Stimulated activated naive CD8-positive, alpha-beta T cell treated with anti-CD3 and anti-CD28 coated beads, Interleukin-15, Interleukin-2, amounts not matched to agents 100 ng/mL and 50 ng/mL, for 24 hours (primary cell): ENCODE data around the gene SH2D4B.

ENCODE experiments used
- H3K27ac Mint-ChIP-seq: one replicate; pipeline ENCODE4 v1.8.0; 2021; ENCODE audit warnings: mild to moderate bottlenecking, mixed read lengths
- H3K27me3 Mint-ChIP-seq: one replicate; pipeline ENCODE4 v1.8.0; 2021; ENCODE audit warnings: mixed read lengths
- H3K36me3 Mint-ChIP-seq: one replicate; pipeline ENCODE4 v1.8.0; 2021; ENCODE audit warnings: low read depth, mixed read lengths
- H3K4me1 Mint-ChIP-seq: one replicate; pipeline ENCODE4 v1.8.0; 2021; ENCODE audit warnings: low read depth, mixed read lengths
- H3K4me3 Mint-ChIP-seq: one replicate; pipeline ENCODE4 v1.8.0; 2021; ENCODE audit warnings: mild to moderate bottlenecking, mixed read lengths
- H3K9me3 Mint-ChIP-seq: one replicate; pipeline ENCODE4 v1.8.0; 2021; ENCODE audit warnings: mixed read lengths

The SH2D4B gene

DNA sequence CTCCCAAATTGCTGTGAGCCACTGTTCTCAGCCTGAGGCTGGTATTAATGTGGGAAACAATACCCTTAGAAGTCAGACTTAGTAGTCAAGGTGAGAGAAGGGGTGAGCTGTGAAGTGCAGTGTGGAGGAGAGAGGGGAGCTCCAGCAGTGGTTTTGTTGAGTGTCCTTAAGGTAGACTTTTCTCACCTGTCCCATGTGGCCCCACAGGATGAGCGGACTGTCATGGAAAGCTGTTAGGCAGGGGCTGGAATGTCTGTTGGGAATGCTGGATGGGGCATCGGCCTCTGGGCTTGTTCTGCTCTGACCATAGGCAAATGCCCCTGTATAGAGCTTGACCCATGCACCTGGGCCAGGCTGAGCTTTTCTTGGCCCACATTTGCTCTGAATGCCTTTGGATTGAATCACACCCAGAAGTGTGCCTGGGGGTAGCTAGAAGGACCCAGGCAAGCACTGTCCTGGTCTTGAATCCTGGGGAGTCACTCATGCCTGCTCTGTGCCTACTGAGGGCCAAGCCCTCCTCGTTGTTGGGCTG lies 36.3 kb upstream of the SH2D4B start:
- peaks cover 93% of the 10 kb centered on the region for H3K4me1 Mint-ChIP-seq
- H3K27me3 Mint-ChIP-seq = no peaks in the 10 kb centered on the region
- peak overlapping the region; percentile 95 for H3K27ac Mint-ChIP-seq
- no peaks in the 10 kb centered on the region for H3K9me3 Mint-ChIP-seq
- H3K36me3 Mint-ChIP-seq = peaks cover 12% of the 10 kb centered on the region
- no peak overlapping the region for H3K4me3 Mint-ChIP-seq

- peaks cover 7% of the 10 kb centered on the region for H3K36me3 Mint-ChIP-seq
- H3K9me3 Mint-ChIP-seq = no peaks in the 10 kb centered on the region
- peak overlapping the region; percentile 95 for H3K27ac Mint-ChIP-seq
- peaks cover 88% of the 10 kb centered on the region for H3K4me1 Mint-ChIP-seq
- peak overlapping the region; percentile 12 for H3K4me3 Mint-ChIP-seq
- H3K27me3 Mint-ChIP-seq = no peaks in the 10 kb centered on the region
These were observed 35.7 kb upstream of the SH2D4B start for GRCh38 chr10:80501913-80502521.

DNA sequence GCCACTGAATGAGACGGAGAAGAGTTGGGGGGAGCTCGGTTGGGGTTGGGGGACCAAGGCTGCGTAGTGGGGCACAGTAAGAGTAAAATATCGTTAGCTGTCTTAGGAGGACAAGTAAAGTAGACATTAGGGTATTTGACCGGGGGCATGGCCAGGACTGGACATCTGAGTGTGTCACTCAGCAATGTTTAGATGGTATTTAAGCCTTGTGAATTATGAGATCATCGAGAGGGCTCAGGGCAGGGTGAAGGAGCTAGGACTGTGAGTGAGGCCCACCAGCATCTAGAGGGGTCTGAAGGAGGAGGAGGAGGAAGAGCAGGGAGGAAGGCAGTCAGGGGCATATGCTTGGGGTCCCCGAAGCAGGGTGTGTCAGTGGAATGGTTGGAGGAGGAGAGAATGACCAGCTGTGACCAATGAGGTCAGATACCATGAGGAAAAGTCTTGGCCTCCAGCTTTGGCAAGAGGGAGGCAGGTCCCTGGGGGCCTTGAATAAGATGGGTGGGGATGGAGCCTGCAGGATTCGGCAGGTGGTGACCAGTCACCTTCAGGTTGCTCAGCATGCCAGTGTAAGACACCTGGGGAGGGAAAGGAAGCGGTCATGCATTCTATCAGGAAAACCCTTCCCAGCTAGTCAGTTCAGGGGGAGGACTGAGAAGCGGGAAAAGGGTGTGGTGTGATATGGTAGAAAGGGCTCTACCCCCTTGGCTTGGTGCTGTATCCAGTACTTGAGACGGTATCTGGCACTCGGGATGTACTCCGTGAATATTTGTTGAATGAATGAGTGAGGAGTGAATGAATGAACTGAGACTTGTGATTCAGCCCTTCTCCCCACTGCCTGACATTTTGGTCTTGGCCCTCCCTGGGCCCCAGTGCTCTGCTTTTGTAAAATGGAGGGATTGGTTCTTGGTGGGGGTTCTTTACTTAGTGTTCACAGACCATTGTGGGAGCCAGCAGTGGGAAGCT lies 34.8 kb upstream of the SH2D4B start:
- peak overlapping the region; percentile 35 for H3K4me3 Mint-ChIP-seq
- peaks cover 9% of the 10 kb centered on the region for H3K36me3 Mint-ChIP-seq
- H3K4me1 Mint-ChIP-seq = peaks cover 79% of the 10 kb centered on the region
- H3K9me3 Mint-ChIP-seq = no peaks in the 10 kb centered on the region
- peak overlapping the region; percentile 95 for H3K27ac Mint-ChIP-seq
- H3K27me3 Mint-ChIP-seq = no peaks in the 10 kb centered on the region

- Mint-ChIP-seq H3K4me1 (peaks cover 71% of the 10 kb centered on the region), H3K36me3 (peaks cover 14% of the 10 kb centered on the region), H3K27me3 (no peaks in the 10 kb centered on the region), H3K9me3 (no peaks in the 10 kb centered on the region), H3K27ac (peak overlapping the region; percentile 95), H3K4me3 (peak overlapping the region; percentile 35)
These were observed 34.0 kb upstream of the SH2D4B start for GRCh38 chr10:80503584-80504157.

DNA sequence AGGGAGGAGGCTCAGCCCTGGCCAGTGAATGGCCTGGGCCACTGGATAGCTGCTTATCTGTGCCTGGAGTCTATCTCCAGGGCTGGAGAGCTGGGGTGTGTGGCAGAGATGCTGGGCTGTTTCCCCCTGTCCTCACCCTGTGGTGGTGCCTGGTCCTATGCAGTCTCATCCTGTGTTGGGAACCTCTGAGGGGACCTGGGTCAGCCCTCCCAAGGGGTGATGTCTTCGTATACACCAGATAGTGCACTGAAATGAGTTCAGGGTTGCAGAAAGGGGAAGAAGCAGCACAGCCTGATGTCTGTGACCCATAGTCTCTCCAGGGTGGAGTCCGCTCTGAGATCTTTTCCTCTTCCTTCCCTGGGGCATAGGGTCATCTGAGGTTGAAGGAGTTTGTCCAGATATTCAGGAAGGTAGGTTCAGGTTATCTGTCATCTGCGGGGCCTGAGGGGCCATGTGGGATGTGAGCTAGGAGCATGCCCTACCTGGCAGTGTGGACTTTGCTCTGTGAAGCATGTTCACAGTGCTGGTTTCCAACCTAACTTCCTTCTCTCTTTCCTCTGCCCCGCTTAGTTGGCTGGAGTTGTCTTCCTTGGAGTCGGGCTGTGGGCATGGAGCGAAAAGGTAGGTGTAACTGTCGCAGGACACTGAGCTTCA lies 33.4 kb upstream of the SH2D4B start:
- Mint-ChIP-seq H3K9me3 (no peaks in the 10 kb centered on the region), H3K4me1 (peaks cover 65% of the 10 kb centered on the region), H3K4me3 (peak overlapping the region; percentile 25), H3K27ac (peak overlapping the region; percentile 95), H3K36me3 (peaks cover 16% of the 10 kb centered on the region), H3K27me3 (no peaks in the 10 kb centered on the region)

DNA sequence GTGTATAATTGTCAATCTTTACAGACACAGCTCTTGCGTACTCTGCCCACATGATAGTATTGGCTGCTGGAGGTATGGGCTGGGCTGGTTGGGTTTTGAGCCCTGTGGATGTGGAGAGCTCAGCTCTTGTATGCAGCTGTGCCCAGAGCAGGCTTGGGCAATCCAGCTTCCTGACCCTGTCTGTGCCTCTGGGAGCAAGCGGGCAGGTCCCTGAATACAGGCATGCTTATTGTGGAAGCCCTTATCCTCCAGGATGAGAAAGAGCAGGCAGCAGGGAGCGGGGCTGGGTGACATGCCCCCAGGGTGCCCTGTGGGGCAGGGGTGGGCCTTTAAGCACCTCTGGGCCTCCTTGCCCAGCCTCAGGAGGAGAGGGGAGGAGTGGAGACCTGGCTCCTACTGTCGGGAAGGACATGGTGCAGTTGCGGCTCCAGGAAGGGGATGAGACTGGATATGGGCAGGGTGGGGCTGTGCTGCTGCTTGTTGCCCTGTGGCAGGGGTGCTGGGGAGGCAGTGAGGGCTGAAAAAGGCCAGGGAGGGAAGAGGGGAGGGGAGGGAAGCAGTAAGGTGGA lies 32.7 kb upstream of the SH2D4B start:
- Mint-ChIP-seq H3K27me3 (no peaks in the 10 kb centered on the region), H3K4me1 (peaks cover 64% of the 10 kb centered on the region), H3K9me3 (no peaks in the 10 kb centered on the region), H3K27ac (peak overlapping the region; percentile 95), H3K36me3 (peaks cover 22% of the 10 kb centered on the region), H3K4me3 (no peak overlapping the region)

DNA sequence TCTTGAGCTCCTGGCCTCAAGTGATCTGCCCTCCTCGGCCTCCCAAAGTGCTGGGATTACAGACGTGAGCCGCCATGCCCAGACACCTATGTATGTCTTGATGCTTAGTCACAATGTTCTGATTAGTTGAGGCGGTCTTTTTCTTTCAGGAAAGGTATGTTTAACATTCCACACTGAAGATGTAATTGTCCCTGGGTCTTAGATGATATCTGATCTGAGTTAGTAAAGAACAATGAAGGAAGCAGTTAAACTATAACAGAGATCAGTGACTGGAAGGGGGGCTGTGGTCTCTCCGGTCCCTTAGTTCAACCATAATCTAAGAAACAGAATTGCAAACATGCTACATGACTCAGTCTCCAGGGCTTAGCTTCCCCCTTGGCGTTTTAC lies 31.5 kb upstream of the SH2D4B start:
- Mint-ChIP-seq H3K36me3 (peaks cover 34% of the 10 kb centered on the region), H3K9me3 (no peaks in the 10 kb centered on the region), H3K4me3 (no peak overlapping the region), H3K4me1 (peaks cover 64% of the 10 kb centered on the region), H3K27ac (no peak overlapping the region), H3K27me3 (no peaks in the 10 kb centered on the region)

DNA sequence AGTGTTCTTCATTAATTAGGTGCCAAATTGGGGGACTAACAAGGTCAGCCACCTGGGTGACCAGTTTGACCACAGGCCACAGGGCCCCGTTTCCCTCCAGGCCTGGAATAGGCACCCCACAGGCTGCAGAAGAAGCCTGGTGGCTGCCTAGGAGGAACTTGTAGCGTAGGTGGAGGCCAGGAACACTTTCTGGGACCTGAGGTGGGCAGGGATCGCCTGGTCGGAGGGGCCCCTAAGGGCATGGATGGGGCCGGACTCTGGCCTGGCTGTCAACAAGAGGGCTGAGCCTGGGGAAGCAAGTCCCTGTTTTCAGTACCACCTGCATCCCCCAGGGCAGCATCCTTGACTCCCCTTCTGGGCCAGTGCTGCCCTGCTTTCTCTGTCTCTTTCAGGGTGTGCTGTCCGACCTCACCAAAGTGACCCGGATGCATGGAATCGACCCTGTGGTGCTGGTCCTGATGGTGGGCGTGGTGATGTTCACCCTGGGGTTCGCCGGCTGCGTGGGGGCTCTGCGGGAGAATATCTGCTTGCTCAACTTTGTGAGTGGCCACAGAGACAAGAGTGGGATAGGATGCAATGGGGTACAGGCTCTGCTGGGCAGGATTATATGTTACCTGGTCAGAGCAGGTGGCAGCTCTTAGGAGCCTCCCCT lies 30.7 kb upstream of the SH2D4B start:
- Mint-ChIP-seq H3K27ac (no peak overlapping the region), H3K36me3 (peaks cover 41% of the 10 kb centered on the region), H3K9me3 (no peaks in the 10 kb centered on the region), H3K4me3 (no peak overlapping the region), H3K27me3 (no peaks in the 10 kb centered on the region), H3K4me1 (peaks cover 62% of the 10 kb centered on the region)

DNA sequence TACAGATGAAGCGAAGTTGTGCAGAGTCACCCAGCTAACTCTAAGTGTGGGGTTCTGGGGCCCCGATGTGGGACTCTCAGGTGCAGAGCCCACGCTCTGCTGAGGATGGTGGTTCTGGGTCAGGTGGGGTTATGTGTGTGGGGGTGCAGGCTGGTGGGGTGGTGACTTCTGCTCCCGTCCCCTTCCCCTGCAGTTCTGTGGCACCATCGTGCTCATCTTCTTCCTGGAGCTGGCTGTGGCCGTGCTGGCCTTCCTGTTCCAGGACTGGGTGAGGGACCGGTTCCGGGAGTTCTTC lies 28.6 kb upstream of the SH2D4B start:
- Mint-ChIP-seq H3K27me3 (no peaks in the 10 kb centered on the region), H3K4me1 (peaks cover 41% of the 10 kb centered on the region), H3K9me3 (no peaks in the 10 kb centered on the region), H3K4me3 (no peak overlapping the region), H3K36me3 (peaks cover 54% of the 10 kb centered on the region), H3K27ac (peak overlapping the region; percentile 16)

- peaks cover 59% of the 10 kb centered on the region for H3K36me3 Mint-ChIP-seq
- no peaks in the 10 kb centered on the region for H3K27me3 Mint-ChIP-seq
- no peaks in the 10 kb centered on the region for H3K9me3 Mint-ChIP-seq
- H3K4me1 Mint-ChIP-seq = peaks cover 36% of the 10 kb centered on the region
- no peak overlapping the region for H3K4me3 Mint-ChIP-seq
- H3K27ac Mint-ChIP-seq = peak overlapping the region; percentile 45
These were observed 28.1 kb upstream of the SH2D4B start for GRCh38 chr10:80509403-80510161.

DNA sequence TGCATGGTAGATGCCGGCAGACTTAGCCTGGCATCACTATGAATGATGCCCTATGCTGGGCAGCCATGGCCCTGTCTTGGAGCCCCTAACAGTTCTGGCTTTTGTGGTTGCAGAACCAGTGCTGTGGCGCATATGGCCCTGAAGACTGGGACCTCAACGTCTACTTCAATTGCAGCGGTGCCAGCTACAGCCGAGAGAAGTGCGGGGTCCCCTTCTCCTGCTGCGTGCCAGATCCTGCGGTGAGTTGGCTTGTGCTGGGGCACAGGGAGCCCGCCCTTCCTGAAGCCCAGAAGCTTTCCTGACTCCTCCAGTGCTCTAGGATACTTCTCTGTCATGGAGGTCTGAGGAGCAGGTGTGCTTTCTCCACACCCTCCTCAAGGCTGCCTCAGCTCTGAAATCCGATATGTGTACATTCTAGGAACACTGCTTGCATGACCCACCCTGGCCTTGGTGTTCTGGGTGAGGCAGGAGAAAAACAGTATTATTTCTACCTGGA lies 25.6 kb upstream of the SH2D4B start:
- peaks cover 69% of the 10 kb centered on the region for H3K36me3 Mint-ChIP-seq
- peaks cover 33% of the 10 kb centered on the region for H3K4me1 Mint-ChIP-seq
- no peak overlapping the region for H3K4me3 Mint-ChIP-seq
- no peaks in the 10 kb centered on the region for H3K27me3 Mint-ChIP-seq
- H3K27ac Mint-ChIP-seq = peak overlapping the region; percentile 81
- no peaks in the 10 kb centered on the region for H3K9me3 Mint-ChIP-seq

DNA sequence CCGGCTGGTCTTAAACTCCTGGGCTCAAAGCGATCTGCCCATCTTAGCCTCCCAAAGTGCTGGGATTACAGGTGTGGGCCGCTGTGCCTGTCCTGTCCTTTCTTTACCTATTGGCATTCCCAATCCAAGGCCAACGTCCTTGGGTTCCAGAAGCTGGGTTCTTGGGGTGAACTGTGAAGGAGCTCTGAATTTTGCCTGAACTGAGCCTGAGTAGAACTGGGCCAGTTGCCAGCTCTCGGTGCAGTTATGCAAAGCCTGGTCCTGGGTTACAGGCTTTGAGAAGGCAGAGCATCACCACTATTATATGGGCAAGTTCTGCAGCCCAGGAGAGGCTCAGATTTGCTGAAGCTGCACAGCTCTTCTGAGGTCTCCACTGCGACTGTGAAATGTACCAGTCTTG lies 24.6 kb upstream of the SH2D4B start:
- Mint-ChIP-seq H3K9me3 (no peaks in the 10 kb centered on the region), H3K36me3 (peaks cover 72% of the 10 kb centered on the region), H3K27ac (no peak overlapping the region), H3K4me1 (peaks cover 34% of the 10 kb centered on the region), H3K27me3 (no peaks in the 10 kb centered on the region), H3K4me3 (no peak overlapping the region)

- peaks cover 38% of the 10 kb centered on the region for H3K4me1 Mint-ChIP-seq
- H3K27ac Mint-ChIP-seq = no peak overlapping the region
- H3K27me3 Mint-ChIP-seq = no peaks in the 10 kb centered on the region
- peaks cover 63% of the 10 kb centered on the region for H3K36me3 Mint-ChIP-seq
- H3K4me3 Mint-ChIP-seq = no peak overlapping the region
- H3K9me3 Mint-ChIP-seq = no peaks in the 10 kb centered on the region
These were observed 22.2 kb upstream of the SH2D4B start for GRCh38 chr10:80515511-80515910.
